ENCODE measurements around the gene CIDEB. TPM values are rescaled to one million over a fixed set of nuclear protein-coding genes. Genes with fewer than 3 reads are reported as not detected.

The CIDEB gene
- total RNA-seq, 1 donor from 2014 or later, result 4.7 TPM

DNA sequence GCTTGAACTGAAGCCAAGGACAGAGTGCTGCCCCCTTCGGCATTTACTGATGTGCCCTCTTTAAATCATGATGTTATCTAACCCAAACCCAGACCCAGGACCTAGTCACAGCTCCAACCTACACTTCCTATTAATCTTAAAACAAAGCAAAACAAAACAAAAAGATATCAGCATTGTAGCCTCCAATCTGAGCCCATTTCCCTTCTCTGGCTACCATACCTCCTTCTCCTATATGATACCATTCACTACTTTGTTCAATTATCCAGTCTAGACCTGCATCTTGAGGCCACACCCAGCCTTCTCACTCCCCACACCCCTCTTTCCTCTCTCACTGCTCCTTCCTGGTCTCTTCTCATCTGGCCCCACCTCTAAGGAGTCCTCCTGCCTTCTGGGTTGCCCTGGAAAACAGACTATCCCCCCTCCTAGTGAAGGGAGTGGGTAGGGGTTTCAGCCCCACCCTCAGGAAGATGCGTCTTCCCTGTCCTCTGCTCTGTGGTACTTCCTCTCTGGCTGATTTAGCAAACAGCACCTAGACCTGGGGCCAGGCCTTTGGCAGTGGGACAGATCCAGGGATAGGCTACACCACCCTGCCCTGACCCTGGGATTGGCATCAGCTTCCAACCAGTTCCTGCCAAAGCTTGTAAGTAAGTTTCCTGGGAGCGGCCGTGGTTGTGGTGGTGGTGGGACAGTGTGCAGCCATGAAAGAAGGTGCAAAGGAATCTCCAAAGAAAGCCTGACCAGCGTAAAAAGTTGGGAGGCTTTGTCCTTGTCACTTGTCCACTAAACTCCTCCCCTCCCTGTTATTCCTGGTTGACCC is 6.8 kb upstream of the CIDEB start:
- Histone ChIP-seq H3K27ac (ENCODE audit: low read depth, low read length) (no peak overlapping the region), H3K9ac (ENCODE audit: low read depth in 1 of 3, low read length in 3 of 3) (no peak overlapping the region), H3K4me1 (ENCODE audit: control insufficient read depth in 3 of 3, insufficient read depth in 3 of 3, low read length in 3 of 3) (peaks cover 39 to 67% (median 47%) of the 10 kb centered on the region in 3 donors), H3K4me3 (ENCODE audit: low read length in 3 of 3) (no peak overlapping the region), H3K27me3 (ENCODE audit: control insufficient read depth in 3 of 3, insufficient read depth in 3 of 3, low read length in 3 of 3) (peaks cover 20 to 48% (median 42%) of the 10 kb centered on the region in 3 donors), H3K9me3 (ENCODE audit: control insufficient read depth in 3 of 3, low read length in 3 of 3) (peaks cover 0 to 2% (median 0%) of the 10 kb centered on the region in 3 donors), H3K36me3 (ENCODE audit: control insufficient read depth in 3 of 3, insufficient read depth in 3 of 3, low read length in 3 of 3) (peaks cover 0 to 2% (median under 1%) of the 10 kb centered on the region in 3 donors)

- Histone ChIP-seq H3K36me3 (ENCODE audit: control insufficient read depth in 3 of 3, insufficient read depth in 3 of 3, low read length in 3 of 3) (peaks cover 0 to 2% (median 2%) of the 10 kb centered on the region in 3 donors), H3K27ac (ENCODE audit: low read depth, low read length) (no peak overlapping the region), H3K9me3 (ENCODE audit: control insufficient read depth in 3 of 3, low read length in 3 of 3) (peaks cover 0 to 2% (median 0%) of the 10 kb centered on the region in 3 donors), H3K9ac (ENCODE audit: low read depth in 1 of 3, low read length in 3 of 3) (no peak overlapping the region), H3K27me3 (ENCODE audit: control insufficient read depth in 3 of 3, insufficient read depth in 3 of 3, low read length in 3 of 3) (peaks cover 13 to 41% (median 36%) of the 10 kb centered on the region in 3 donors), H3K4me1 (ENCODE audit: control insufficient read depth in 3 of 3, insufficient read depth in 3 of 3, low read length in 3 of 3) (peaks cover 40 to 73% (median 52%) of the 10 kb centered on the region in 3 donors), H3K4me3 (ENCODE audit: low read length in 3 of 3) (no peak overlapping the region)
Observed at GRCh38 chr14:24313913-24314312, 6.1 kb upstream of the CIDEB start.

DNA sequence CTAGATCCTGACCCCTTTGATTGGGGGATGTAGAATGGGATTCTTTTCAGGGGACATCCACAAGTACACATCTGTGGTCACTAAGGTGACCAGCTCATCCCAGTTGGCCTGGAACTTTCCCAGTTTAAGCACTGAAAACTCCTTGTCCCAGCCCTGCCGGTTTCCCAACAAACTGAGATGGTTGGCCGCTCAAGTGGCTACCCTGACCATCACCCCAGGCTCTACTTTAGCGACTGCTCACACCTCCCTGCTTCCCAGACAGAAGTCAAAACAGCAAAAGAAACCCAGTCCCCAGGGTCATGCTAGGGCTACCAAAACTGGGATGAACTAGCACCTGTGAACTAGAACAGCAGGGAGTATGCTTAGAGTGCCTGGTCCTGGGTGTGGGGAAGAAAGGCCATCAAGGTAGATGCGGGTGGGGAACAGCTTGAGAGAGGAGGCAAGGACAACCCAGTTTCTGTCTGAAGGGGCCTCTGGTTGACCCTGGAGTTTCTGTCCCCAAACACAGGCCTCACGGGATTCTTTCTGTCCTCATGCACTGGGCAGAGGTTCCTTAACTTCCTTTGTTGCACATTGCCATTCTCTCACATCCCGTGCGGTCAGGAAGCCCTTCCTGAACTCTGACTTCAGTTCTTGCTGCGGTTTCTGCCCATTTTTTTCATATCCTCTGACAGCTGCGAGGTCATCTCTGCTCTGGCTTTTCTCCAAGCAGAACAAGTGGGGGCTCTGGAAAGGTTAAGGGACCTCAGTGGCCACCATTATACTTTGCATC is 5.1 kb upstream of the CIDEB start:
- H3K27me3 ChIP-seq (ENCODE audit: control insufficient read depth in 3 of 3, insufficient read depth in 3 of 3, low read length in 3 of 3), result peaks cover 5 to 33% (median 27%) of the 10 kb centered on the region in 3 donors
- H3K36me3 ChIP-seq (ENCODE audit: control insufficient read depth in 3 of 3, insufficient read depth in 3 of 3, low read length in 3 of 3), result peaks cover 0 to 5% (median 4%) of the 10 kb centered on the region in 3 donors
- peak overlapping the region; percentile 69 for H3K27ac ChIP-seq (ENCODE audit: low read depth, low read length)
- H3K4me1 ChIP-seq (ENCODE audit: control insufficient read depth in 3 of 3, insufficient read depth in 3 of 3, low read length in 3 of 3), result peaks cover 40 to 77% (median 52%) of the 10 kb centered on the region in 3 donors
- H3K4me3 ChIP-seq (ENCODE audit: low read length in 3 of 3), result no peak overlapping the region
- peaks cover 0 to 2% (median 0%) of the 10 kb centered on the region in 3 donors for H3K9me3 ChIP-seq (ENCODE audit: control insufficient read depth in 3 of 3, low read length in 3 of 3)
- H3K9ac ChIP-seq (ENCODE audit: low read depth in 1 of 3, low read length in 3 of 3), result no peak overlapping the region

GRCh38 chr14:24311837-24312615 is 4.2 kb upstream of the CIDEB start:
- H3K9ac ChIP-seq (ENCODE audit: low read depth in 1 of 3, low read length in 3 of 3), result peak overlapping the region; percentile 59 to 80 (median 68)
- peaks cover 0 to 2% (median 0%) of the 10 kb centered on the region in 3 donors for H3K9me3 ChIP-seq (ENCODE audit: control insufficient read depth in 3 of 3, low read length in 3 of 3)
- peaks cover 5 to 25% (median 20%) of the 10 kb centered on the region in 3 donors for H3K27me3 ChIP-seq (ENCODE audit: control insufficient read depth in 3 of 3, insufficient read depth in 3 of 3, low read length in 3 of 3)
- peaks cover 3 to 9% (median 7%) of the 10 kb centered on the region in 3 donors for H3K36me3 ChIP-seq (ENCODE audit: control insufficient read depth in 3 of 3, insufficient read depth in 3 of 3, low read length in 3 of 3)
- peaks cover 40 to 77% (median 54%) of the 10 kb centered on the region in 3 donors for H3K4me1 ChIP-seq (ENCODE audit: control insufficient read depth in 3 of 3, insufficient read depth in 3 of 3, low read length in 3 of 3)
- peak overlapping the region; percentile 71 to 77 (median 73) for H3K4me3 ChIP-seq (ENCODE audit: low read length in 3 of 3)
- H3K27ac ChIP-seq (ENCODE audit: low read depth, low read length), result peak overlapping the region; percentile 69

DNA sequence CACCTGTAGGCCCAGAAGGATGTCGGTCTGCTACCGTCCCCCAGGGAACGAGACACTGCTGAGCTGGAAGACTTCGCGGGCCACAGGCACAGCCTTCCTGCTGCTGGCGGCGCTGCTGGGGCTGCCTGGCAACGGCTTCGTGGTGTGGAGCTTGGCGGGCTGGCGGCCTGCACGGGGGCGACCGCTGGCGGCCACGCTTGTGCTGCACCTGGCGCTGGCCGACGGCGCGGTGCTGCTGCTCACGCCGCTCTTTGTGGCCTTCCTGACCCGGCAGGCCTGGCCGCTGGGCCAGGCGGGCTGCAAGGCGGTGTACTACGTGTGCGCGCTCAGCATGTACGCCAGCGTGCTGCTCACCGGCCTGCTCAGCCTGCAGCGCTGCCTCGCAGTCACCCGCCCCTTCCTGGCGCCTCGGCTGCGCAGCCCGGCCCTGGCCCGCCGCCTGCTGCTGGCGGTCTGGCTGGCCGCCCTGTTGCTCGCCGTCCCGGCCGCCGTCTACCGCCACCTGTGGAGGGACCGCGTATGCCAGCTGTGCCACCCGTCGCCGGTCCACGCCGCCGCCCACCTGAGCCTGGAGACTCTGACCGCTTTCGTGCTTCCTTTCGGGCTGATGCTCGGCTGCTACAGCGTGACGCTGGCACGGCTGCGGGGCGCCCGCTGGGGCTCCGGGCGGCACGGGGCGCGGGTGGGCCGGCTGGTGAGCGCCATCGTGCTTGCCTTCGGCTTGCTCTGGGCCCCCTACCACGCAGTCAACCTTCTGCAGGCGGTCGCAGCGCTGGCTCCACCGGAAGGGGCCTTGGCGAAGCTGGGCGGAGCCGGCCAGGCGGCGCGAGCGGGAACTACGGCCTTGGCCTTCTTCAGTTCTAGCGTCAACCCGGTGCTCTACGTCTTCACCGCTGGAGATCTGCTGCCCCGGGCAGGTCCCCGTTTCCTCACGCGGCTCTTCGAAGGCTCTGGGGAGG is 3.1 kb upstream of the CIDEB start, which contains the start of gene LTB4R:
TSS of gene LTB4R (plus strand) at position 857 of the 959 bp plus-strand sequence. CDS start 4,150 bp downstream, outside the sequence.
- Histone ChIP-seq H3K9me3 (ENCODE audit: control insufficient read depth in 3 of 3, low read length in 3 of 3) (peaks cover 0 to 2% (median 0%) of the 10 kb centered on the region in 3 donors), H3K27me3 (ENCODE audit: control insufficient read depth in 3 of 3, insufficient read depth in 3 of 3, low read length in 3 of 3) (peaks cover 0 to 14% (median 10%) of the 10 kb centered on the region in 3 donors), H3K9ac (ENCODE audit: low read depth in 1 of 3, low read length in 3 of 3) (peak within 1 kb of the TSS; percentile 59 to 80 (median 68)), H3K36me3 (ENCODE audit: control insufficient read depth in 3 of 3, insufficient read depth in 3 of 3, low read length in 3 of 3) (peaks cover 12 to 18% (median 16%) of the 10 kb centered on the region in 3 donors), H3K4me3 (ENCODE audit: low read length in 3 of 3) (peak within 1 kb of the TSS; percentile 71 to 77 (median 73)), H3K27ac (ENCODE audit: low read depth, low read length) (peak within 1 kb of the TSS; percentile 69), H3K4me1 (ENCODE audit: control insufficient read depth in 3 of 3, insufficient read depth in 3 of 3, low read length in 3 of 3) (peaks cover 38 to 69% (median 46%) of the 10 kb centered on the region in 3 donors)

- Histone ChIP-seq H3K9me3 (ENCODE audit: control insufficient read depth in 3 of 3, low read length in 3 of 3) (no peaks in the 10 kb centered on the region), H3K27me3 (ENCODE audit: control insufficient read depth in 3 of 3, insufficient read depth in 3 of 3, low read length in 3 of 3) (peaks cover 0 to 8% (median 3%) of the 10 kb centered on the region in 3 donors), H3K4me3 (ENCODE audit: low read length in 3 of 3) (peak overlapping the region; percentile 71 to 77 (median 73)), H3K27ac (ENCODE audit: low read depth, low read length) (peak overlapping the region; percentile 69), H3K36me3 (ENCODE audit: control insufficient read depth in 3 of 3, insufficient read depth in 3 of 3, low read length in 3 of 3) (peaks cover 19 to 25% (median 23%) of the 10 kb centered on the region in 3 donors), H3K4me1 (ENCODE audit: control insufficient read depth in 3 of 3, insufficient read depth in 3 of 3, low read length in 3 of 3) (peaks cover 33 to 64% (median 43%) of the 10 kb centered on the region in 3 donors), H3K9ac (ENCODE audit: low read depth in 1 of 3, low read length in 3 of 3) (peak overlapping the region; percentile 59 to 80 (median 68))
Observed at GRCh38 chr14:24310265-24310645, 2.5 kb upstream of the CIDEB start.

DNA sequence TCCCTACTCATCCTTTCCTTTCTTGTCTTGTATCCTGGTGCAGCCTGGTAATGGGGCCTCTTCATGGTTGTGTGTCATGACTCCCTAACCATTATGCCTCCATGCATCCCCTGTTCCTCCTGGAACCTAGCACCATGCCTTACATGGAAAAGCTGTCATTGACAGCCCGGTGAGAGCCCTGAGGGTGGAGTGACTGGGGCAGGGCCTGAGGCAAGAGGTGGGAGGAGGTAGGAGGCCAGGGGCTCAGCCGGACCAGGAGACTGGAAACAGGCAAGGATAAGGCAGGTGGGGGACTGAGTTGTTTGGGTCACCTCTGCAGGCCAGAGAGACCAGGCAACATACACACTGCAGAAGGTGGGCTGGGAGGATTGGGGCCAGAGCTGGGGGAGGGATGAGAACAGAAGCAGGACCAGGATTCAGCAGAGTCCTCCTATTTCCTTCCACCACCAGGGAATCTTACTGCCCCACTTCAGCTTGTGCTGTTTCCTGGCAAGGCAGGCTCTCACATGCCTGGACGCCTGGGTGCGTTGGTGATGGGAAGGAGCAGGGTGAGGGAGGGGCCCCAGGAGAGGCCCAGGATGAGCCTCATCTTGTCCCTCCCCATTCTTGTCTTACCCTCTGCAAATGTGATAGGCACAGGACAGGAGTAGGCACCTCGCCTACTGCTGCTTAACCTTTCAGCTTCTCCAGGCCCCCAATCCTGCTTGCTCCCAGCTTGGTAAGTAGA is 1.9 kb upstream of the CIDEB start, which contains the start of gene LTB4R2:
TSS of gene LTB4R2 (plus strand) at position 603 of the 727 bp plus-strand sequence. CDS start 525 bp downstream, outside the sequence.
- peak within 1 kb of the TSS; percentile 59 to 80 (median 68) for H3K9ac ChIP-seq (ENCODE audit: low read depth in 1 of 3, low read length in 3 of 3)
- H3K27me3 ChIP-seq (ENCODE audit: control insufficient read depth in 3 of 3, insufficient read depth in 3 of 3, low read length in 3 of 3), result peaks cover 0 to 8% (median 3%) of the 10 kb centered on the region in 3 donors
- peaks cover 28 to 59% (median 40%) of the 10 kb centered on the region in 3 donors for H3K4me1 ChIP-seq (ENCODE audit: control insufficient read depth in 3 of 3, insufficient read depth in 3 of 3, low read length in 3 of 3)
- no peaks in the 10 kb centered on the region for H3K9me3 ChIP-seq (ENCODE audit: control insufficient read depth in 3 of 3, low read length in 3 of 3)
- H3K36me3 ChIP-seq (ENCODE audit: control insufficient read depth in 3 of 3, insufficient read depth in 3 of 3, low read length in 3 of 3), result peaks cover 24 to 30% (median 28%) of the 10 kb centered on the region in 3 donors
- peak within 1 kb of the TSS; percentile 71 to 77 (median 73) for H3K4me3 ChIP-seq (ENCODE audit: low read length in 3 of 3)
- peak within 1 kb of the TSS; percentile 69 for H3K27ac ChIP-seq (ENCODE audit: low read depth, low read length)

Data from skeletal muscle tissue (tissue), 4 donors.